OCI-LY7 (cell line): ENCODE data around the gene F2R. TPM values are rescaled to one million over a fixed set of nuclear protein-coding genes. Genes with fewer than 3 reads are reported as not detected.

Source experiments
- BruUV-seq: library from RNA; stranded (reverse); fragments of 400-500 nt; replicated peaks from 2 replicates; lab custom pipeline; 2021; lab: Mats Ljungman, UMichigan
- CTCF ChIA-PET: fragments of 300-600 bp; sonication (Branson Sonifier 250); formaldehyde crosslinking; loops from one replicate; lab custom pipeline; 2022; ENCODE audit warnings: antibody characterized with exemption; ENCODE audit not compliant: unreplicated experiment; lab: Charles Lee
- POLR2A ChIA-PET: fragments of 300-600 bp; sonication (Branson Sonifier 250); formaldehyde crosslinking; loops from one replicate; lab custom pipeline; 2022; ENCODE audit warnings: antibody characterized with exemption; lab: Charles Lee
- DNase-seq: peaks from one replicate; pipeline ENCODE4 v3.0.0-alpha.2; 2015; ENCODE audit warnings: low spot score
- H2AFZ ChIP-seq: fragments of 200-600 bp; sonication (generic), shearing (Covaris generic); 2 replicates; pipeline ENCODE4 v1.6.1; 2014; ENCODE audit warnings: mild to moderate bottlenecking, antibody characterized with exemption, low read length, moderate library complexity
- H3K27ac ChIP-seq: fragments of 200-600 bp; sonication (generic); 2 replicates; pipeline ENCODE4 v1.5.1; 2014; ENCODE audit warnings: mixed run types, low read depth, mild to moderate bottlenecking, moderate library complexity, low read length, inconsistent platforms; ENCODE audit not compliant: poor library complexity, severe bottlenecking
- H3K36me3 ChIP-seq: fragments of 200-600 bp; sonication (generic); 2 replicates; pipeline ENCODE4 v1.6.1; 2014; ENCODE audit warnings: mild to moderate bottlenecking, antibody characterized with exemption, low read length, moderate library complexity, mixed read lengths; ENCODE audit not compliant: insufficient read depth
- H3K4me1 ChIP-seq: fragments of 200-600 bp; sonication (generic); 2 replicates; pipeline ENCODE4 v1.5.1; 2014; ENCODE audit warnings: mild to moderate bottlenecking, low read length; ENCODE audit not compliant: insufficient read depth, poor library complexity, severe bottlenecking
- H3K4me2 ChIP-seq: fragments of 200-600 bp; sonication (generic); 2 replicates; pipeline ENCODE4 v1.6.1; 2014; ENCODE audit warnings: mild to moderate bottlenecking, low read length
- H3K4me3 ChIP-seq: fragments of 200-600 bp; sonication (generic); 2 replicates; pipeline ENCODE4 v1.5.1; 2014; ENCODE audit warnings: mild to moderate bottlenecking, low read depth, low read length; ENCODE audit not compliant: poor library complexity, severe bottlenecking
- H3K79me2 ChIP-seq: fragments of 200-600 bp; sonication (generic); 2 replicates; pipeline ENCODE4 v1.6.1; 2016; ENCODE audit warnings: low read depth, mild to moderate bottlenecking, low read length, moderate library complexity, mixed read lengths; ENCODE audit not compliant: insufficient read depth
- H3K9me2 ChIP-seq: fragments of 200-600 bp; sonication (generic); 2 replicates; pipeline ENCODE4 v1.6.1; 2016; ENCODE audit warnings: mild to moderate bottlenecking, low read length, mixed read lengths; ENCODE audit not compliant: insufficient read depth
- H3K9me3 ChIP-seq: fragments of 200-600 bp; sonication (generic); 2 replicates; pipeline ENCODE4 v1.6.1; 2014; ENCODE audit warnings: mild to moderate bottlenecking, mixed run types, low read length, mixed read lengths
- H4K20me1 ChIP-seq: fragments of 200-600 bp; sonication (generic); 2 replicates; pipeline ENCODE4 v1.6.1; 2014; ENCODE audit warnings: mild to moderate bottlenecking, antibody characterized with exemption, low read length, moderate library complexity, mixed read lengths; ENCODE audit not compliant: insufficient read depth
- CTCF ChIP-seq: fragments of 200-600 bp; sonication (generic); conservative IDR thresholded peaks from 2 replicates; pipeline ENCODE4 v1.5.1; 2014; ENCODE audit warnings: mild to moderate bottlenecking, antibody characterized with exemption, low read length, moderate library complexity, mixed read lengths
- EZH2phosphoT487 ChIP-seq: fragments of 200-600 bp; sonication (generic); IDR thresholded peaks from 2 replicates; pipeline ENCODE4 v1.6.1; 2018; ENCODE audit warnings: low read depth, borderline replicate concordance, mild to moderate bottlenecking, mixed run types, antibody characterized with exemption, low read length, moderate library complexity, mixed read lengths
- intact Hi-C: fragments of 100-400 bp; cut with micrococcal nuclease; formaldehyde crosslinking; loops from one replicate; pipeline ENCODE4 v1.10.0; 2022; ENCODE audit not compliant: unreplicated experiment
- total RNA-seq, 2 experiments: library from RNA; depleted of rRNA in 1 of 2; stranded (reverse); fragments of >200 nt in 1 of 2; shearing (Covaris generic) in 1 of 2; gene quantifications; 2 replicates each; pipeline ENCODE4 v1.2.3, GENCODE V29; 2014 to 2022

Gene F2R
- total RNA-seq, 2 experiments from 2014 or later, result 0.08 TPM; not detected in 1

- no TSS peak for BruUV-seq
- H3K9me3 ChIP-seq, result no peaks in the 10 kb centered on the region
- no peaks in the 10 kb centered on the region for H4K20me1 ChIP-seq
- no peaks in the 10 kb centered on the region for H3K79me2 ChIP-seq
- H3K27ac ChIP-seq, result no peak overlapping the region
- ChIA-PET POLR2A (interaction anchor here (0.6 to 1.4 kb wide), 3 partner anchors 10 to 1266 kb away, joined by 3 to 6 read pairs (median 3); no protein-coding TSS in a partner anchor), CTCF (no interaction called here)
- TF ChIP-seq EZH2phosphoT487 (no peak), CTCF (no peak)
- H3K9me2 ChIP-seq, result no peaks in the 10 kb centered on the region
- H3K4me1 ChIP-seq, result no peaks in the 10 kb centered on the region
- intact Hi-C loops, result no loop called here
- H3K4me2 ChIP-seq, result no peak overlapping the region
- H3K36me3 ChIP-seq, result peaks cover 36% of the 10 kb centered on the region
- no peak for DNase-seq
- H3K4me3 ChIP-seq, result no peak overlapping the region
- H2AFZ ChIP-seq, result no peak overlapping the region
These were observed 26.4 kb upstream of the F2R start for GRCh38 chr5:76689321-76690036.

- Histone ChIP-seq H4K20me1 (no peaks in the 10 kb centered on the region), H2AFZ (no peak overlapping the region), H3K27ac (no peak overlapping the region), H3K4me3 (no peak overlapping the region), H3K4me1 (no peaks in the 10 kb centered on the region), H3K36me3 (peaks cover 36% of the 10 kb centered on the region), H3K4me2 (no peak overlapping the region), H3K79me2 (no peaks in the 10 kb centered on the region), H3K9me2 (no peaks in the 10 kb centered on the region), H3K9me3 (no peaks in the 10 kb centered on the region)
- intact Hi-C loops, result no loop called here
- TF ChIP-seq CTCF (no peak), EZH2phosphoT487 (no peak)
- POLR2A ChIA-PET, result interaction anchor here (1.0 to 1.4 kb wide), 2 partner anchors 11 to 107 kb away, joined by 3 to 6 read pairs; no protein-coding TSS in a partner anchor
- no TSS peak for BruUV-seq
- no peak for DNase-seq
- CTCF ChIA-PET, result no interaction called here
These were observed 25.8 kb upstream of the F2R start for GRCh38 chr5:76690037-76690679.
